Measurements from ENCODE around the gene MSRB3. TPM values are rescaled to one million over a fixed set of nuclear protein-coding genes. Genes with fewer than 3 reads are reported as not detected.

MSRB3 gene
- polyA plus RNA-seq, 1 donor (not counting 4 experiments of a cell fraction or from before 2014, with no cell fraction given), result 12.3 TPM

DNA sequence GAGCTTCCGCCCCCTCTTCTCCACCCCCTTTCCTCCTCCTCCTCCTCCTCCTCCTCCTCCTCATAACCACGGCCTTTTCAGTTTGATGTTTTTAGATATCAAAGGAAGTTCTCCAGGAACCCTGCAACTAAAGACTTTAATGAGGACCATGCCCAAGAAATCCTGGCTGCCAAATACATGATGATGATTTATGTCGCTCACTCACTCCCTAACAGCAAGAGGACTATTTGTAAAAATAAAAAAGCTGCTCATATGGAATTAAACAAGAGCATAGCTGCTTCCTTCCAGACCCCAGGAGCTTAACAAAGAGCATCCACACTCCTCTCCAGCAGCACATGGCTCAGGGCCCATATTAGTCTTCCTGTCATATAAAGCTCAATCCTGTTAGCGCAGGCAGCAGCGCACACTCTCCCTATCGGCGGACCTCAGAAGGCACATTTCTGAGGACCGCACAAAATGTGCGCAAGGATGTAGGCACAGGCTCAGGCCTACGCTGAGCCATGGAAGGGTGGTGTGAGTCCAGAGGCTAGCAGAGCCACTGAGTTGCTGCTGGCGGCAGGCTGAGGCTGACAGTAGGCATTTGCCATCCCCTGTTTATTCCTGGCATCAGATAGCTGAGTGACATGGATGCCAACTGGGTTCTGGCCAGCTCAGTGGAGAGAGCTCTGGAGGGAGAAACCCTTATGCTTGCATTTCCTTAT is 232.8 kb downstream of the MSRB3 start:
- no peak overlapping the region for H3K9ac ChIP-seq (ENCODE audit: control insufficient read depth, extremely low read depth, insufficient read depth, low read length)
- no peaks in the 10 kb centered on the region for H3K4me1 ChIP-seq (ENCODE audit: control insufficient read depth, extremely low read depth, insufficient read depth, low read length)
- TF ChIP-seq CTCF (optimal IDR thresholded peaks at IDR 0.05 in 1 of 3, IDR thresholded peaks at IDR 0.05 in 1 of 3, conservative IDR thresholded peaks at IDR 0.05 in 1 of 3; ENCODE audit: extremely low read depth in 1 of 3, insufficient read depth in 2 of 3, low read length in 3 of 3) (no peak), EZH2 (IDR thresholded peaks at IDR 0.05; ENCODE audit: low read length) (no peak)
- peaks cover 5% of the 10 kb centered on the region for H3K27me3 ChIP-seq (ENCODE audit: control insufficient read depth, extremely low read depth, insufficient read depth, low read length)
- no peak overlapping the region for H3K4me3 ChIP-seq (ENCODE audit: control insufficient read depth in 2 of 3, extremely low read depth in 1 of 3, insufficient read depth in 2 of 3, low read depth in 1 of 3, low read length in 3 of 3)
- H3K79me2 ChIP-seq (ENCODE audit: control insufficient read depth, insufficient read depth, low read length), result no peaks in the 10 kb centered on the region
- no peaks in the 10 kb centered on the region for H3K36me3 ChIP-seq (ENCODE audit: control insufficient read depth in 2 of 2, extremely low read depth in 1 of 2, insufficient read depth in 2 of 2, low read length in 2 of 2)
- H3K9me3 ChIP-seq (ENCODE audit: control insufficient read depth, low read depth, low read length), result no peaks in the 10 kb centered on the region
- no peaks in the 10 kb centered on the region for H3K9me1 ChIP-seq (ENCODE audit: control insufficient read depth, extremely low read depth, insufficient read depth, low read length)
- no peak overlapping the region for H2AFZ ChIP-seq (ENCODE audit: control insufficient read depth, low read length)
- dilution Hi-C loops (cut with MboI; ENCODE audit: extremely low pct_ligation_motif_present, low sequenced_read_pairs), result no loop called here
- no peak for DNase-seq (ENCODE audit: low read depth, low spot score)
- H4K20me1 ChIP-seq (ENCODE audit: control insufficient read depth, extremely low read depth, insufficient read depth, low read length), result no peaks in the 10 kb centered on the region
- FAIRE-seq, result no peak
- H3K4me2 ChIP-seq (ENCODE audit: control insufficient read depth, extremely low read depth, insufficient read depth, low read depth, low read length), result no peak overlapping the region
- no peak overlapping the region for H3K27ac ChIP-seq (ENCODE audit: control insufficient read depth, insufficient read depth, low read length)

- peaks cover 5% of the 10 kb centered on the region for H3K27me3 ChIP-seq (ENCODE audit: control insufficient read depth, extremely low read depth, insufficient read depth, low read length)
- no peak overlapping the region for H3K4me3 ChIP-seq (ENCODE audit: control insufficient read depth in 2 of 3, extremely low read depth in 1 of 3, insufficient read depth in 2 of 3, low read depth in 1 of 3, low read length in 3 of 3)
- H3K36me3 ChIP-seq (ENCODE audit: control insufficient read depth in 2 of 2, extremely low read depth in 1 of 2, insufficient read depth in 2 of 2, low read length in 2 of 2), result no peaks in the 10 kb centered on the region
- no peak overlapping the region for H2AFZ ChIP-seq (ENCODE audit: control insufficient read depth, low read length)
- FAIRE-seq (no peak), DNase-seq (ENCODE audit: low read depth, low spot score) (no peak)
- dilution Hi-C loops (cut with MboI; ENCODE audit: extremely low pct_ligation_motif_present, low sequenced_read_pairs), result no loop called here
- no peak overlapping the region for H3K4me2 ChIP-seq (ENCODE audit: control insufficient read depth, extremely low read depth, insufficient read depth, low read depth, low read length)
- H3K79me2 ChIP-seq (ENCODE audit: control insufficient read depth, insufficient read depth, low read length), result no peaks in the 10 kb centered on the region
- no peaks in the 10 kb centered on the region for H3K9me3 ChIP-seq (ENCODE audit: control insufficient read depth, low read depth, low read length)
- H3K27ac ChIP-seq (ENCODE audit: control insufficient read depth, insufficient read depth, low read length), result no peak overlapping the region
- no peaks in the 10 kb centered on the region for H3K9me1 ChIP-seq (ENCODE audit: control insufficient read depth, extremely low read depth, insufficient read depth, low read length)
- no peak overlapping the region for H3K9ac ChIP-seq (ENCODE audit: control insufficient read depth, extremely low read depth, insufficient read depth, low read length)
- H4K20me1 ChIP-seq (ENCODE audit: control insufficient read depth, extremely low read depth, insufficient read depth, low read length), result no peaks in the 10 kb centered on the region
- TF ChIP-seq EZH2 (IDR thresholded peaks at IDR 0.05; ENCODE audit: low read length) (no peak), CTCF (optimal IDR thresholded peaks at IDR 0.05 in 1 of 3, IDR thresholded peaks at IDR 0.05 in 1 of 3, conservative IDR thresholded peaks at IDR 0.05 in 1 of 3; ENCODE audit: extremely low read depth in 1 of 3, insufficient read depth in 2 of 3, low read length in 3 of 3) (no peak)
- no peaks in the 10 kb centered on the region for H3K4me1 ChIP-seq (ENCODE audit: control insufficient read depth, extremely low read depth, insufficient read depth, low read length)
These were observed 233.4 kb downstream of the MSRB3 start for GRCh38 chr12:65511912-65512311.

Other genes with a start within 250 kb of the MSRB3 start
- not detected in 3 replicates for gene WIF1, start 157.4 kb upstream of the MSRB3 start, polyA plus RNA-seq
- 10.8 to 21.8 TPM (median 13.1 TPM) in 3 replicates for gene LEMD3, start 109.1 kb upstream of the MSRB3 start, polyA plus RNA-seq